ENCODE results near the gene HOXC6.
"Not testable (repeated sequence)": the region's sequence is repeated elsewhere in the genome, so short reads cannot be mapped to it uniquely, and the experiment has no call there.

Gene HOXC6

DNA sequence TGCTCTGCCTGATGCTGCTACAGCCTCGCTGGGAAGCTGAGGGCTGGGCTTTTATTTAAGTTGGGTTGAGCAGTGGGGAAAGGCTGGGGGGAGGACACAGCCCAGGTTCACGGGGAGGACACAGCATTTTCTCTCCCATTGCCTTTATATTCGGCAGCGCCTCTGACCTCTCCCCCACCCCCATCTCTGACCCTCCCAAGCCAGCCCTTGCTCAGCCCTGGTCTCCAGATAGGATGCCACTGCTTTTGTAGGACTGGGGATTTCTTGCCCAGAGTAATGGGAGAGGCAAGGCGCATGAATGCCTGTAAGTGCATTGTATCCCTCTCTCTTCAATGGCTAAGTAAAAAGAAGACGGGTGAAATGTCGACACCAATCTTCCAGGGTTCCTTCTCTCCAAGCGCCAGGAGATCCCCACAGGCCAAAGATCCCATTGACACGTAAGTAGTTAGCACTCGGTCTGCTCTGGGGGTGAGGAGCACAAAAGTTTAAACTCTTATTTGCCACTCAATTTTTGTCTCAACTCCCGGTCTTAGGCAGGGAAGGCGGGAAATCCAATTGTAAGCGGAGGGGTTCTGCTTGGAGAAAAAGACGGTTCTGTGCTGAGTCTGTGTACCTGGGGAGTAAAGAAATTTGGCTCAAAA is 30.0 kb downstream of the HOXC6 start:
- no peak for DNase-seq

DNA sequence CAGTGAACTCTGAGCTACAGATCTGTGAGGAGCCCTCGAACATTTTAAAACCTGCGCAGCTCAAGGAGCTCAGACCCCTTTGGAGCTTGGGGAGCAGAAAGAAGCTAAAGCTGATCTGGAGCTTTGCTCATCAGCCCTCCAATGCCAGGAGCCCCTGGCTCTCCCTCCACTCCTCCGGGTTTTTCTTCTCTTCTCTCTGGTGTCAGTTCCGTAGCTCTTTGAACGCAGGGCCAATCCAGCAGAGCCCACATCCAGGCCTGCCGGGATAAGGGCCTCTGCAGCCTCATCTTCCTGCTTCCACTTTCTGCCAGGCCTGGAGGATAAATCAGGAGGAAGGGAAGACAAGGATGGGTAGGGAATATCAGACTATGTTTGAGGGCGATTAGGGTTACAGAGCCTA is 31.4 kb downstream of the HOXC6 start:
- DNase-seq: no peak

DNA sequence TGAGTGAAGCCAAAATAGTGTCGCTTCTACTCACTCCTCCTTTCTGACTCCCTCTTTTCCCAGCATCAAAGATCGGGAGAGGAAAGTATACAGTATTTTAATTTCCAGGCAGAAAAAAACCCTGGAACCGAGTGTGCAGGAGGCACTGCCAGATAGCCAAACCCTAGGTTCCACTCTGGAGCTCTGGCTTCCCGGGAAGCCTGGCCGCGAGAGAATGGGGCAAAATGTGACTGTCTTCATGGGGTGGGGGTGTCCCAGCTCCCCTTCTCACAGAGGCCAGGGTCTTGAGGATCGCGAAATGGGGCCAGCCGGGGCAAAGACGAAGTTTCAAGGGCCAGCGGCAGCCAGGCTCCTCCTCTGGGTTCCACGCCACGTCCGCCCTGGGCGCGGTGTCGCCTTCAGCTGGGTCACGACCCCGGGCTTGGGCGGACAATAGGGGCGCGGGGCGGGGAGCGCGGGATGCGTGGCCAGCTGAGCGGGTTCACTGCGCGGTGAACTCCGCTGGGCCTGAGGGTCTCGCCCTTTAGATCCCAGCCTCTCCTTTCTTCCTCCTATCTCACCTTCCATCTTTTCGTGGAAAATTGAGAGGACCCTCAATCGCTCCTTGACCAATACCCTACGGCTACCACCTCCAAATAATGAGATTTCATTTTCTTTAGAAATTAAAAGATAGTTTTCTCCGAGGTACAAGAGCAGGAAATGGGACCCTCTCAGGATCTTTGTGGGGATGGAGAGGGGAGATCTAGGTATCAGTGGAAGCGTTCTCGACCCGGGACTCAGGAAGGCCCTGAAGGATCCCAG is 32.1 kb downstream of the HOXC6 start:
- DNase-seq: no peak

DNA sequence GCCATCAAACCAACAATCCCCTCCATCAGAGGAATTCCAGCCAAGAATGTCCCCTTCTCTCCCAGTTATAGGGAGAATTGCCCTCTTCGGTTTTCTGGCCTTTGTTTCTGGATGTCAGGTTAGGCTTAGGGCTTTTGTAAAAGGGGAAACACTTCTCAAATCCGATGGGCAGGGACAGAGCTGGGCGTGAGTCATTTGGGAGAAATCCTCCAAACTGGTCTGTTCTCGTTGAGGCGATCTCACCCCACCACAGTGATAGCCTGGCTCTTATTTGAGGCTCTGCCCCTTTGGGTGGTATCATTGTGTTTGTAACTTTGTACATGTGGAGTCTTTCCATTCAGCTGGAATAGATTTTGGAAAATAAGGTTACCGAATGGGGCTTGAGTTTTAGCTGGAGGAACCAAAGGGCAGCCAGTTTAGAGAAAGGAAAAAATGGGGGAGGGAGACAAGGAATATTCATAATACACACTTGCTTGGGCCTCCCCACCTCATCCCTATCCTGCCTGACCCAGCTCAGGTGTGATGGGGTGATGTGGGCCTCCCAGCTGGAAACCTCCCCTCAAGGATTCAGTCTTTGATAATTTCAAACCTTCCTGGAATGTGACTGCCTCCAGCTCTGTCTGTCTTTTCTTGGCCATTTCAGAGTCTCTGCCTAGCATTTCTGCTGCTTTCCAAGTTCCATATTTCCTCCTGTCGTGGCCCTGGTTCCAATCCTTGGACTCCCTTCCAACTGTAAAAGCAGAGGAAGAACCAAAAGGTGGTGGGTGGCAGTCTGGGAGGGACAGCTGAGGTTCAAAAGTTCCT is 32.9 kb downstream of the HOXC6 start:
- DNase-seq: no peak

DNA sequence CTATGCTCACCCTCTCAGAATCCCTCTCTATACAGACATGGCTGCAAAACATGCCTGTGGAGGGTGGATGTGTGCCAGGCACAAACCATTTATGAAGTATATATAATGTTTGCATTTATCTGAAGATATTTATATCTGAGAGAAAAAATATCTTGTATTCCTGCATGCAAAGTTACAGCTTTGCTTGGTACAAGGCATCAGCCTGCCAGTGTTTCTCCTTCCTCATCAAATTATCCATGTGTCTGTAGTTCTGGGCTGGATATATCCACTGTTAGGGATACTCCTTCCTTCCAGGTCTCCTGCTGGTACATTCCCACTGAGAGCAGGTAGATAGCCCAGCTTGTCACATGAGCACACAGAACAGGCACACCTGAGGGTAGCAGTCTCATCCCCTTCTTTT is 37.4 kb downstream of the HOXC6 start:
- no peak for DNase-seq

DNA sequence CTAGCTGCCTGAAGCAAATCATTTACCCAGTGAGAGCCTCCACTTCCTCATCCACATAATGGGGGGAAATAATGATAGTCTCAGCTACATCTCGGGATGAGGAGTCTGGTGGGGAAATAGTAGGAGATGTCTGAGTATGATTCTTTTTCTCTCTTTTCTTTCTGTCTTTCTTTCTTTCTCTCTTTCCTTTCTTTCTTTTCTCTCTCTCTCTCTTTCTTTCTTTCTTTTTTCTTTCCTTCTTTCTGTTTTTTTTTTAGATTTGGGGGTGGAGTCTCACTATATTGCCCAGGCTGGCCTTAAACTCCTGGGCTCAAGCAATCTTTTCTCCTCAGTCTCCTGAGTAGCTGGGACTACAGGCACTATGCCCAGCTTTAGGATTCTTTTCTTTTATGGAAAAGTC is 38.2 kb downstream of the HOXC6 start:
- DNase-seq: no peak

DNA sequence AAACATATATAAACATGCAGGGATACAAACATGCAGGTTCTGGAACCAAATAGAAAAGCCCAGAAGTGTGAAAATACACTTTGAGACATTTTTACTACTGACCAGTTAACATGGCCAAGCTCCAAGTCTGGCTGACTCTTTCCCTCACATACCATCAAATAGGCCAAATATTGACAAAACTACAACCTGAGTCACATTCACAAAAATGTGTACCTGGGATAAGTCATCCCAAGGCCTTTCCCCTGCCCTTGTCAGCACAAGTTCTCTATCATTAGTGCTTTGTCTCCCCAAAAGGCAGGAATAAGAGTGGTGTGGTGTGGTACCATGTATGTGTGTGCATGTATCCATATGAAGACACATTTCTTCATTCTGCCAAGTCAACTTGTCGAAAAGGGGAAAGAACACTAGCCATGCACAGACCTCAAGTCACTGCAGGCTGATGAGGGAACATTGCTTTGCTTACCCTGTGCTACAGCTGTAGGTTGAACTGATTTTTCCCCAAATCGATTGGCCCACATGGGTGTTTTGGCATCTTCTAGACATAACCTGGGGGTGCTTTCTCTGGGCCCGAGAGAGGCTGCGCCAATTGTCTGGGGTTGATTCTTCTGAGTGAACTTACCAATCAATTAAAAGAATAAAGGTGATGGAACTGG is 40.3 kb downstream of the HOXC6 start:
- DNase-seq: no peak

DNA sequence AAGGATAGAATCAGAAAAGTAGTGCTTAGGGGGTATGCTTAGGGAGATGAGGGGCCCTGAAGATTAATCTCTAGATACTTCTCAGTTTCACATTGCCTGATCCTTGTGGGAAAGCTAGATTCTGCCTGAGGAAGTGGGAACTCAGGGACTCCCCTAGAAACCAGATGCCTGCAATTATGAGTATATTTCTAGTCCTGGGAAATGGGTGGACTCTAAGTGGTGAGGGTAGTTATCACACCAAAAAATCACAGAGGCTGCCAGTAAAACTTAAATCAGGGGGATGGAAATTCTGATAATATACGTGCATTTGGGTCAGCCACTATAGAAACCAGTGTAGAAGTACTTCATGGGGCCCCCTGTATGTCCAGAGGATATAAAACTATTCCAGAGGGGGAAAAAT is 43.7 kb downstream of the HOXC6 start:
- no peak for DNase-seq

DNA sequence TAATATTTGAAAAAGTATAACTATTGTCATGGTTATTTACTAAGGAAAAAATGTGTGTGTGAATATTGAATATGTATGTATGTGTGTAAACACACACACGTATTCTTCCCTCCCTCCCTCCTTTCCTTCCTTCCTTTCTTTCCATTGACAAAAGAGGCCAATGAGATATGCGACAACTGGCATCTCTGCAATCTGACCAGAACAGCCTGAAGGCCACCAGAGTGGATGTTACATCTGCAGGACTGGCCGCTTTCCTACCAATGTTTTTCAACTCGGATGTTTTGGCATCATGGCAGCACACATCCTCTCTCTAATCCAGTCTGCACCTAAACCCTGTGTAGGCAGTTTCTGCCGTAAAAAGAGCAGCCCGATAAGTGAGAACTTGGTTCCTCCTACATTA is 46.1 kb downstream of the HOXC6 start:
- DNase-seq: no peak

DNA sequence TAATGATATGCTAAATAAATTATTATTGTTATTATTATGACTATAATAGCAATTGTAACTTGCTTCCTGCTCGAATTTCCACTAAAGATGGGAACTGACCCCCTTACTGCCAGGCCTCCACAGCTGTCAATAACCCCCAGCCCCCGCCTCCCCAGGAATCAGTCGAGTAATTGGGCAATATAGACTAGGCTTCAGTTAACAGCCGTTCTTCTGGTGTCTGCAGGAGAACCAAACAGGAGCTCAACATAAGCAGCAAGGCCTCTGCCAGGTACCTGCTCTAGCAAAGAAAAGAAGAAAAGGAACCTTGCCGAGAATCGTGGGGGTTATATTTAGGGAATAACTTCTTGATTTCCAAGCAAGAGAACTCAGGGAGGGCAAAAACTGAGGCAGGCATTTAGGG is 47.2 kb downstream of the HOXC6 start:
- no peak for DNase-seq

DNA sequence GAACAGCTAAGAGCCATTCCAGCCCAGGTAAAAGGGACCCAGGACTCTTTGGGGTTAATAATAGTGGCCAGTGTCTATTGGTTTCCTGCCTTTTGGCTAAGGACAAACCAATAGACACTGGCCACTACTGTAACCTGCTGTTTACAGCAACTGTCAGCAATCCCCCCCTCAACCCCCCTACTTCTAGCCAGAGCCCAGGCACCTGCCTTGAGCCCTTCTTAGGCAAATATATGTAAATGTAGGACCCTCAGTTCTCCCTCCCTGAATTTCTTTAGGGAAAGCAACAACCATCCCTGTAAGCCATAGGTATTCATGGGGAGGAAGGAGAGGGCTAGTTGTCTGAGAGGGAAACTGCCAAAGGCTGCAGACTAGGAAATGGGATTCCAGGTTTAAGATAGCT is 47.7 kb downstream of the HOXC6 start:
- no peak for DNase-seq

DNA sequence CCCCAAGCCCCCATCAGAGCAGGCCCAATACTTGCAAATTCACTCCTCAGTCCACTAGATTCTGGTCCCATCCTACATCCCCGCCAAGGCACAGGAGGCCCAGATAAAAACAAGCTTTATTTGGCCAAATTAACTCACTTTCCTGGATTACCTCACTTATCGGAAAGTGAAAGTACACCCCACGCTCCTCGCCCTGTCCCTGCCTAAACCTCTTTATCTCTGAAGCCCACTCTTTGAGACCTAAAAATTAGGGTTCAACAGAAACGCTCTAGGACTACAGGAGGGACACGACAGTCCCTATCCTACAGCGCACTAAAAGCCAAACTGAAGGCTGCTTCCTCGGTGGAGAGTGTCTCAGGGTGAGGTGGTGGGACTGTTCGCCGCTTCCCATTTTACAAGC is 49.6 kb downstream of the HOXC6 start:
- not testable (repeated sequence) for DNase-seq

DNA sequence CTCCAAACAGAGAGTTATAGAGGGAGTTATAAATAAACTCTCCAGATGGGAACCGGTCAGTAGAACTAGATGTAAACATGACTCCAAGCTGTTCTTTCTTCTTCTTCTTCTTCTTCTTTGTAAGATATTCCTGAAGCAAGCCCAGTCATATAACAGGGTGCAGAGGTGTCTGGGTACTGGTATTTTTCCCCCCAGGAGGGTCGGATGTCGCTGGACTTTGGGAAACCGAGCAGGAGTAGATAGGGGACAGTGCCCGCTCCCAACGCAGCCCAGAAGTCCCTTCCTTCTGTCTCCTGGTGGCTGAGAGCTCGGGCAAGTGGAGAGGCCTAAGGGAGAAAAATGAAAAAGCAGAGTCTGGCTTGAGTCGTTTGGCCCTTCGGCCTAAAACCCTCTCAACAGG is 50.9 kb downstream of the HOXC6 start:
- DNase-seq: not testable (repeated sequence)
